Activated CD4-positive, alpha-beta memory T cell treated with anti-CD3 and anti-CD28 coated beads, Interleukin-2, amount 10 ng/mL, durations not matched to agents 7 days and 5 days (primary cell): ENCODE measurements around the gene NAV2. TPM values are rescaled to one million over a fixed set of nuclear protein-coding genes. Genes with fewer than 3 reads are reported as not detected.

Experiments used
- CTCF ChIA-PET: fragments of 350-600 bp; sonication (Branson Sonifier 250); formaldehyde crosslinking; loops from one replicate; lab custom pipeline; 2021; ENCODE audit warnings: antibody characterized with exemption, inconsistent platforms; lab: Charles Lee
- POLR2A ChIA-PET: fragments of 350-600 bp; sonication (Branson Sonifier 250); formaldehyde crosslinking; loops from one replicate; lab custom pipeline; 2021; ENCODE audit warnings: antibody characterized with exemption; lab: Charles Lee
- DNase-seq: peaks from one replicate; pipeline ENCODE4 v3.0.0-alpha.2; 2020
- H3K27ac Mint-ChIP-seq: one replicate; pipeline ENCODE4 v1.8.0; 2021; ENCODE audit warnings: mild to moderate bottlenecking, mixed read lengths
- H3K27me3 Mint-ChIP-seq: one replicate; pipeline ENCODE4 v1.8.0; 2021; ENCODE audit warnings: mixed read lengths
- H3K36me3 Mint-ChIP-seq: one replicate; pipeline ENCODE4 v1.8.0; 2021; ENCODE audit warnings: low read depth, mixed read lengths
- H3K4me1 Mint-ChIP-seq: one replicate; pipeline ENCODE4 v1.8.0; 2021; ENCODE audit warnings: mixed read lengths
- H3K4me3 Mint-ChIP-seq: one replicate; pipeline ENCODE4 v1.8.0; 2021; ENCODE audit warnings: mild to moderate bottlenecking, mixed read lengths
- H3K9me3 Mint-ChIP-seq: one replicate; pipeline ENCODE4 v1.8.0; 2021; ENCODE audit warnings: mixed read lengths
- total RNA-seq, 2 experiments: library from RNA; stranded (reverse); gene quantifications; one replicate each; pipeline ENCODE4 v1.2.3, GENCODE V29; 2021

NAV2 gene
- total RNA-seq, 2 experiments from 2014 or later: 0.53 to 0.70 TPM

DNA sequence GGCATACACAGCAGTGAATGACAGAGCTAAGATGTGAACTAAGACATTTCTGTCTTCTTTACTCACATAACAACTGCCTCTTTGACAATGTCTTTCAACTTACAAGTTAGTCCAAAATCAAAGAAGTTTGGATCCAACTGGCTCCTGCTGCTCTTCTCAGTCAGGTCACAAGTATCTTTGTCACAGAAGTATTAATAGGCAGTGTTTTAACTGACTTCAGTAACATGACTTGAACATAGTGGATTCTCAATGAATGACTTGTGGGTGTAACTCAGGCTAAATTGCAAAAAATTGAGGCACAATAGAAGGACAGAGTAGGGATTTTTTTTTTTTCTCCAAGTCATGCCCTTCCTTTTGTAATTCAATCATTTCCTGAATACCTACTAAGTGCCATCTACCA lies 425.0 kb downstream of the NAV2 start:
- Mint-ChIP-seq H3K4me1 (no peaks in the 10 kb centered on the region), H3K9me3 (no peaks in the 10 kb centered on the region), H3K36me3 (no peaks in the 10 kb centered on the region), H3K4me3 (no peak overlapping the region), H3K27me3 (peaks cover 40% of the 10 kb centered on the region), H3K27ac (no peak overlapping the region)
- POLR2A ChIA-PET: no interaction called here
- no peak for DNase-seq
- CTCF ChIA-PET: interaction anchor here (4.1 kb wide), 1 partner anchor 10 kb away, joined by 18 read pairs; no protein-coding TSS in a partner anchor

DNA sequence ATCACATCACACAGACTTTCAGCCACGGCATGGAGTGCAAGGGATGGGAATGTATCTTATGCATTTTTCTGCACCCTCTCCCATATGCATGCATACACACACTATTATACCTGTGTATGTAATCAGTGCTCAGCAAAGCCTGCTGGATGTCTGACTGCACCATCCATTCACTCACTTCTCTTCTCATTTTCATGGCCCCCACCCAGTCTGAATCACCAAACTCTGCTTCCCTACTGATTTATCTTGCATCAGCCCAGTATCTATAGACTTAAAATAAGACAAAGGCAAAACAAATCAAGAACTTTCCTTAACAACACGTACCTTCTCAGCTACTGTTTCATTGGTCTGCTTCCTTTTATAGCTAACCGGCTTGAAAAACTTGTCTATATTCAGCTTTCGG lies 426.1 kb downstream of the NAV2 start:
- no peaks in the 10 kb centered on the region for H3K9me3 Mint-ChIP-seq
- ChIA-PET CTCF (interaction anchor here (4.1 kb wide), 1 partner anchor 11 kb away, joined by 18 read pairs; no protein-coding TSS in a partner anchor), POLR2A (no interaction called here)
- H3K4me3 Mint-ChIP-seq: no peak overlapping the region
- H3K27ac Mint-ChIP-seq: no peak overlapping the region
- H3K36me3 Mint-ChIP-seq: no peaks in the 10 kb centered on the region
- H3K27me3 Mint-ChIP-seq: peaks cover 41% of the 10 kb centered on the region
- H3K4me1 Mint-ChIP-seq: no peaks in the 10 kb centered on the region
- DNase-seq: no peak

DNA sequence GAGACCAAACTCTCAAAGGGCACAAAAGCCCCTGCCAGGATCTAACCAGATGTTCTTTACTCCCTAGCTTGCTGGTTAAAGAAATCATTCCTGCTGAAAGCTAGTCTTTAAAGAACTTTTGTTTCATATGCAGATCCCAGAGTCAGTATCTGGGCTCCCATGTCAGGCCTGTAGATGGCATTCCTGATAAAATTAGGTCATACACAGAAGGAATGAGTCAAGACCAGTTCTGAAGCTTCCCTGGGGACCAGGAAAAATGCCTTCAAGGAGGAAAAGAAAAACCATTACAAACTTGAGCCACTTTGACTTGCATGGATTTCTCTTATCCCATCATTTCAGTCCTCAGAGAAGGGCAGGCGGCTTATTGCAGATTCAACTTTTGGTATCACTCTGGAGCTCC lies 441.7 kb downstream of the NAV2 start:
- Mint-ChIP-seq H3K36me3 (peaks cover 15% of the 10 kb centered on the region), H3K4me3 (no peak overlapping the region), H3K4me1 (peaks cover 20% of the 10 kb centered on the region), H3K9me3 (peaks cover 3% of the 10 kb centered on the region), H3K27me3 (peaks cover 46% of the 10 kb centered on the region), H3K27ac (no peak overlapping the region)
- POLR2A ChIA-PET: no interaction called here
- DNase-seq: no peak
- CTCF ChIA-PET: interaction anchor here (0.6 to 3.0 kb wide), 2 partner anchors 19 to 22 kb away, joined by 3 to 11 read pairs; no protein-coding TSS in a partner anchor

DNA sequence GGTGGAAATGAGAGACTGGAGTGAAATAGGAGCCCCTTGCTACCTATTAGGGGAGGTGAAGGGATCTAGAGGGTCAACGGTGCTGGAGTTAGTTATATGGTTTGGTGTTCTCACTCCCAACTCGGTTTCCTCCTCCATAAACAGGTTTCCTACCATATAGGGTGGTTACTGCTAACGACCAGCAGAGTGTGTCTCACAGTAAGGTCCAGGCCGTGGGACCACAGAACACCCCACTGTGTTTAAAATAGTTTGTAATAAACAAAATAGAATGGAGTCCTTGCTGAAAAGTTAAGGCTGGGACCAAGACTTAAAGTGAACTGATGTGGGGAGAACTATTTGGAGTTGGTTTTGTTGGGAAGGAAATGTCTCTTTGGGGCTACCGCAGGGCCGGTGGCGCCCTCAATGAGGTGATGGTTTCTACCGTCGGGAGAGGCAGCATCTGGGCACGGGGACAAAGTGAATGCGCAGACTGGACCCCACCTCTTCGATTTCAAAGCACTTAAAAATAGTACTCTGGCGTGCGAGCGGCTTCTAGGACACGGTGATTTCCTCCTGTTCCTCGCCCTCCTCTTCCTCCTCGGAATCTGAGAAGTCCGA lies 443.1 kb downstream of the NAV2 start:
- Mint-ChIP-seq H3K27me3 (peaks cover 56% of the 10 kb centered on the region), H3K4me1 (peaks cover 20% of the 10 kb centered on the region), H3K9me3 (peaks cover 3% of the 10 kb centered on the region), H3K4me3 (peak overlapping the region; percentile 53), H3K36me3 (peaks cover 15% of the 10 kb centered on the region), H3K27ac (no peak overlapping the region)
- POLR2A ChIA-PET: interaction anchor here (0.6 kb wide), 1 partner anchor 21 kb away, joined by 3 read pairs; no protein-coding TSS in a partner anchor
- CTCF ChIA-PET: interaction anchor here (0.9 to 3.0 kb wide), 3 partner anchors 23 to 199 kb away, joined by 3 to 11 read pairs (median 7); no protein-coding TSS in a partner anchor
- no peak for DNase-seq

DNA sequence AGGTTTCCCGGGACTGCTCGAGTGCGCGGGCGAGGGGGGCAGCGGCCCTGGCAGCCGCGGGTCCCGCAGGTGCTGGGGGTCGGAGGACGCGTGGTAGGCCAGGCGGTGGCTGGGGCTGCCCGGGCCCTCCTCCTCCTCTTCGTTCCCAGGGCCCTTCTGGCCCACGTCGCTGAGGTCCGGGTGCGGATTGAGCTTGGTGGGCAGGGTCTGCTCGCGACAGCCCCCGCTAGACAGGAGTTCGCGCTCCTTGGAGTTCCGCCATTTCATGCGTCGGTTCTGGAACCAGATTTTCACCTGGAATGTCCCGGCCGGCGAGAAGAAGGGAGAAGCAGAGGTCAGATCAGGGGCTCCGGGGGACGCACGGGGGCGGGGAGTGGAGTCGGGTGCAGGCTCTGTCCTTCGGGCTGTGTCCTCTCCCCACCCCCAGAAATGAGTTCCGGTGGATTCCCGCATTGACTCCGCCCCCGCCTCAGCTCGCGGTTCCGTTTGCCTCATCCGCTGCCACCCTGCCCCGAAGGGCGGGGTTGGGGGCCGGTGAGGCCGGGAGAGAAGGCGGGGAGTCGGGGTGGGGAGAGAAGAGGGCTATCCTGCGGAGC lies 443.7 kb downstream of the NAV2 start:
- POLR2A ChIA-PET: no interaction called here
- CTCF ChIA-PET: interaction anchor here (3.0 kb wide), 1 partner anchor 24 kb away, joined by 11 read pairs; no protein-coding TSS in a partner anchor
- Mint-ChIP-seq H3K27ac (no peak overlapping the region), H3K27me3 (peaks cover 62% of the 10 kb centered on the region), H3K4me1 (peaks cover 22% of the 10 kb centered on the region), H3K9me3 (peaks cover 3% of the 10 kb centered on the region), H3K36me3 (peaks cover 15% of the 10 kb centered on the region), H3K4me3 (peak overlapping the region; percentile 53)
- DNase-seq: peak; percentile 47

DNA sequence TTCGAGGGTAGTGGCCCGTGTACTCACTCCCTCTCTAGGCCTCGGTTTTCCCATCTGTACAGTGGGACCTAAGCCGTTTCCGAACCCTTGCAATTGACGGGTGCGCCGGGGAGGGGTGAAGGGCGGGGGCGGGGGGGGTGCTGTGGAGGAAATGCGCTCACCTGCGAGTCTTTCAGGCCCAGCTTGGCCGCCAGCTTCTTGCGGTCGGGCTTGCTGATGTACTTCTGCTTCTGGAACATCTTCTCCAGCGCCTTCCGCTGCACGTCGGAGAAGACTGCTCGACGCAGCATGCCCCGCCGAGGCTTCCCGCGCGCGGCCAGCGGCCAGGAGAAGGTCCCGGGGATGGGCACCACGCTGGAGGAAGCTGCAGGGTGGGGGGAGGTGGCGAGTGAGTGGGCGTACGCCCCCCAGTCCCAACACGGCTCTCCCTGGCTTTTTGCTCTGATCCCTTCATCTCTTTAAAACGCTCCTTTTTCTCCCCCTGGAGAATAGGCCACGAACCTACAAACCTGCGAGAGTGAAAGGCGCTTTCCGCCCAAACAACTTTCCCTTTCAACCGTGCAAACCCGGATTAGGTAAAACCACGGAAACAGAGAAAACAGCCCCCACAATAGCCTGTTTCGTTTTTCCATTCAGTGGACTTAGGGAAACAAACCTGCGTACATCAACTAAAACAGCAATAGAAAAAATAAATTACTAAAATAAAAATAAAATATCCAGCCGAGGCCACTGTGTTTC lies 444.4 kb downstream of the NAV2 start:
- peak overlapping the region; percentile 21 for H3K27ac Mint-ChIP-seq
- ChIA-PET CTCF (interaction anchor here (3.0 kb wide), 1 partner anchor 25 kb away, joined by 11 read pairs; no protein-coding TSS in a partner anchor), POLR2A (no interaction called here)
- H3K9me3 Mint-ChIP-seq: peaks cover 3% of the 10 kb centered on the region
- H3K27me3 Mint-ChIP-seq: peaks cover 68% of the 10 kb centered on the region
- H3K4me3 Mint-ChIP-seq: peak overlapping the region; percentile 34
- DNase-seq: peak; percentile 36
- H3K36me3 Mint-ChIP-seq: peaks cover 15% of the 10 kb centered on the region
- peaks cover 22% of the 10 kb centered on the region for H3K4me1 Mint-ChIP-seq

DNA sequence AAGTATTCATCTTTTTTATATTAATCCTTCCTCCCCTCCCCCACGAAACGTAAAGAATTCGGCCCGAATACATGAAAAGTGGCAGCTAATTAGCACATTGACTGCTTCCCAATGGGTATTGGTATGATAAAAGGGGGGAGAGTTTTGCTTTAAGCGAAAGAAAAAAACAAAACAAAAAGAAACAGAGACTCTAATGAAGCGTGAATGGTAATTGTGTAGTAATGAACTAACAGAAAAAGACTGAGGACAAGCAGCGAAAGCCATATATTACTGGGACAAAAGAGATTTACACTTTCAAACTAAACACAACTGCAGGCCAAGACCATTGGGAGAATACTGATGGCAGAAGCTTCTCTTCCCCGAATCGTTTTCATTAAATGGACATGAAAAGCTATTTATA lies 445.1 kb downstream of the NAV2 start:
- DNase-seq: no peak
- Mint-ChIP-seq H3K27ac (no peak overlapping the region), H3K36me3 (peaks cover 15% of the 10 kb centered on the region), H3K4me1 (peaks cover 22% of the 10 kb centered on the region), H3K9me3 (peaks cover 3% of the 10 kb centered on the region), H3K4me3 (no peak overlapping the region), H3K27me3 (peaks cover 75% of the 10 kb centered on the region)
- CTCF ChIA-PET: no interaction called here
- POLR2A ChIA-PET: no interaction called here

DNA sequence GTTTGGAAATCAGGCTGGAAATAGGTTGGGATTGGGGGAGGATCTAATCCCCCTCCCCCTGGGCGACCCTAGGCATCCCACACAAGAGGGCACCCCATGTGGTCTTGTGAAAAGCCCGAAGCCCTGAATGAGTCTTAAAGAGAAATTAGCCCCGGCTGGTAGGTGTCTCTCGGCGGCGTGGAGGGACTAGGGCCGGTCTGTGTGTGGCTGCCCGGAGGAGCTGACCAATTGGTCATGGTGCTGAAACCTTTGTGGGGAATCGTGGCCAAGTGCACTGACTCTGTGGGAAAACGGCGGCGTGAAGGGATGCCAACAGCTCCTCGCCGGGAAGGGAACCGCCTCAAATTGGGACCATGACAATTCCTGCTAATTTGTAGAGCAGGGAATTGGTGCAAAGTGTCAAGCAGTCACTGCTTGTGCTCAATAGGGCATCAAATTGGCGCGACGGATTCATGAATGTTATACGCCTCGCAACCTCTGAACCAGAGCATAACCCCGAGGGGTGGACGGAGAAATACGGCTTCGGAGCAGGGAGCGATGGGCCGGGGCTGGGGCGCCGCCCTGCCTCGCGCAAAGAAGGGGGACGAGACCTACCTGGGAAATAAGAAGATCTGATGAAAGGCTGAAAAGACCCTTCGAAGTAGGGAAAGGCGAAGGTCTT lies 446.1 kb downstream of the NAV2 start:
- no peak for DNase-seq
- Mint-ChIP-seq H3K4me1 (peaks cover 30% of the 10 kb centered on the region), H3K27ac (no peak overlapping the region), H3K4me3 (peak overlapping the region; percentile 18), H3K27me3 (peaks cover 80% of the 10 kb centered on the region), H3K36me3 (peaks cover 21% of the 10 kb centered on the region), H3K9me3 (peaks cover 3% of the 10 kb centered on the region)
- ChIA-PET POLR2A (interaction anchor here (0.7 kb wide), 1 partner anchor 416 kb away, joined by 3 read pairs; no protein-coding TSS in a partner anchor), CTCF (interaction anchor here (0.5 kb wide), 1 partner anchor 40 kb away, joined by 3 read pairs; no protein-coding TSS in a partner anchor)

DNA sequence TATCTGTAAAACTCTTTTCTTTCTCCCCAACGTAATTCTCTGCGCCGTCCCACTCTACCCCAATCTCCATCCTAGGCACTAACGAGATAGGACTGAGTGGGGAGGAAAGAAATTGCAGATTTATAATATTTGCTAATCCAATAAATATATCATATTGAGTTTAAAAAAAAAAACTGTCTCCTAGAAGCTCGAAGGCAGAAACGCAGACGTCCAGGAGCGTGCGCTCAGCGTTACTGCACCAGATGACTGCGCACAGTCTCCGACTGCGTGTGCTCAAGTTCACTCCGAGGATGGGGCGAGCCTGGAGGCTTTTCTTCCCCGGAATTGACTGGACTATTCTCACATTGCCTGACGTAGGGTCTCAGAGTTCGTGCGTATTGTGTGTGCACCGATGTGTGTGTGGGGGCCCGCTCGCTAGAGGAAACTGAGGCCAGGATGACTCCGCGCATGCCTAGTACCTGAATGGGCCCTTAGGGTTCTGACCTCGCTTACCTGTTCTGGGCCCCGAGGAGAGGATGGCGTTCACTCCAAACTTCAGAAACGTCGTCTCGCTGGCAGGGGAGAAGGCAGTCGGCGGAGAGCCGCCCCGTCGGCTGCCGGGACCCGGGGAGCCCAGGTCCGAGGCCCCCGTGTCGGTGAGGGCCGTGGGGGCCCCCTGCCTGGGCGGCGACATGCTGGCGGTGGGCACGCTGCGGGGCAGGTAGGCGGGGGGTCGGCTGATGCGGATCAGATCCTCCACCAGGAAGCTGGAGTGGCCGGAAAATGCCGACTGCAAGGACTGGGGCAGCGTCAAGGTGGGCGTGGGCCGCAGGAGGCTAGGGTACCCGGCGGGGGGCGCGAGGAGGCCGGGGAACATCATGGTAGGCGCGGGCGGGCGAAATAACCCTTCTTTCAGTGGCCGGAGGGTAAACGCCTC lies 447.1 kb downstream of the NAV2 start:
- Mint-ChIP-seq H3K27me3 (peaks cover 85% of the 10 kb centered on the region), H3K27ac (peak overlapping the region; percentile 30), H3K36me3 (peaks cover 21% of the 10 kb centered on the region), H3K9me3 (peaks cover 3% of the 10 kb centered on the region), H3K4me3 (no peak overlapping the region), H3K4me1 (peaks cover 30% of the 10 kb centered on the region)
- ChIA-PET CTCF (no interaction called here), POLR2A (no interaction called here)
- DNase-seq: no peak

DNA sequence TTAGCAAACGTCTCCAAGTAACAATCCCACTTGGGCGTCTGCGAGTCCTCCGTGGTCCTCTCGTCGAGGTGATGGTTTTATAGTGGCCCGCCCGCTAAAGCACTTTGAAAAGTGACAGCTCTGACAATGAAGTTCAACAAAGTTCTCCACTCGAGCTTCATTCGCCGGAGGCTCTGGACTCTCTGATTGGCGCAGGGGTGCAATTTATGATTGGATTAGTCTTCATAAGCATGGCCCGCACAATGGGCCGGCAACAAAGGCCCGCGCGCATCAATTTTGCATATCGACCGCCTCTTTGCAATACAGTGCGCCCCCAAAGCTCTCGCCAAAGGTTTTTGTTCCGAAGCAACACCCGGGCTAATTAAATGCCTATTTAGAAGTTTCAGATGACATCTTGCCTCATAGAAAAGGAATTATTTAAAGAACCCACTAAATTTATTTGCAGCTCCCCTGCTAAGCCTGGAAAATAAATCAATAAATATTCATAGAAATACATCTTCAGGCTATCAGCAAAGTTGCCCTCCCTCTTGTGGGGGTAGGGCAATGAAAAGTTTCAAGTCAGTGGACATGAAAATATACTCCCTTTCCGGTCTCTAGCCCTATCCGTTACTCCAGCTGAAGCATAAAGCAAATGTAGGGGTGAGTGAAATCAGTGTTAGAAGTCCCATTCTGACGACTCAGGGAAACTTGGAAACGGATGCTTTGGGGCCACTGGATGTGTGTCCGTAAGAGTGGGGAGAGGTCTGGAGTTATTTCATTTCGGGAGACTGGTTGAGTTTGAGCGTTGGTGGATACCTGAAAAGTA lies 448.0 kb downstream of the NAV2 start, which contains the start of gene DBX1:
TSS of gene DBX1 (minus strand) at position 51 of the 805 bp plus-strand sequence. CDS start 151 bp downstream, outside the sequence.
- POLR2A ChIA-PET: no interaction called here
- no peak within 1 kb of the TSS for H3K4me3 Mint-ChIP-seq

More for the DNA sequence above, 448.0 kb downstream of the NAV2 start, which contains the start of gene DBX1:
- peaks cover 86% of the 10 kb centered on the region for H3K27me3 Mint-ChIP-seq
- DNase-seq: no peak
- peaks cover 3% of the 10 kb centered on the region for H3K9me3 Mint-ChIP-seq
- CTCF ChIA-PET: interaction anchor here (1.9 kb wide), 1 partner anchor 28 kb away, joined by 6 read pairs; no protein-coding TSS in a partner anchor
- H3K27ac Mint-ChIP-seq: peak within 1 kb of the TSS; percentile 30
- H3K36me3 Mint-ChIP-seq: peaks cover 22% of the 10 kb centered on the region
- peaks cover 30% of the 10 kb centered on the region for H3K4me1 Mint-ChIP-seq
